ENCODE measurements around the gene FEM1A. TPM values are rescaled to one million over a fixed set of nuclear protein-coding genes. Genes with fewer than 3 reads are reported as not detected.
"Not testable (repeated sequence)": the region's sequence is repeated elsewhere in the genome, so short reads cannot be mapped to it uniquely, and the experiment has no call there.

The FEM1A gene
- total and polyA plus RNA-seq, 4 experiments from 2014 or later: 1.3 to 16.7 (median 9.9) TPM

- Mint-ChIP-seq H3K36me3 (peaks cover 11 to 19% of the 10 kb centered on the region in 2 donors), H3K27me3 (no peaks in the 10 kb centered on the region), H3K4me3 (no peak overlapping the region), H3K9me3 (no peaks in the 10 kb centered on the region), H3K27ac (no peak overlapping the region), H3K4me1 (peaks cover 6 to 7% (median 7%) of the 10 kb centered on the region in 4 donors)
- intact Hi-C loops (cut with micrococcal nuclease): no loop called here
- ChIA-PET CTCF (ENCODE audit: partially characterized antibody) (interaction anchor here (1.5 to 6.4 kb wide), 3 partner anchors 8 to 12 kb away, joined by 4 to 48 read pairs (median 5); partner anchors contain the start of gene FEM1A), POLR2A (ENCODE audit: partially characterized antibody) (interaction anchor here (1.2 kb wide), 1 partner anchor 10 kb away, joined by 4 read pairs; the partner anchor contains the start of gene FEM1A)
- Histone ChIP-seq H3K27me3 (ENCODE audit: insufficient read depth, low read length) (no peaks in the 10 kb centered on the region), H3K4me1 (ENCODE audit: insufficient read depth, low read length) (no peaks in the 10 kb centered on the region), H3K9me3 (ENCODE audit: control insufficient read depth in 1 of 2, low read length in 2 of 2) (no peaks in the 10 kb centered on the region), H3K36me3 (ENCODE audit: insufficient read depth, low read length) (peaks cover 8% of the 10 kb centered on the region), H3K4me3 (ENCODE audit: low read length in 2 of 2) (no peak overlapping the region), H3K27ac (ENCODE audit: low read depth, low read length) (no peak overlapping the region)
- DNase-seq: no peak
These were observed 9.6 kb downstream of the FEM1A start for GRCh38 chr19:4801085-4801619.

DNA sequence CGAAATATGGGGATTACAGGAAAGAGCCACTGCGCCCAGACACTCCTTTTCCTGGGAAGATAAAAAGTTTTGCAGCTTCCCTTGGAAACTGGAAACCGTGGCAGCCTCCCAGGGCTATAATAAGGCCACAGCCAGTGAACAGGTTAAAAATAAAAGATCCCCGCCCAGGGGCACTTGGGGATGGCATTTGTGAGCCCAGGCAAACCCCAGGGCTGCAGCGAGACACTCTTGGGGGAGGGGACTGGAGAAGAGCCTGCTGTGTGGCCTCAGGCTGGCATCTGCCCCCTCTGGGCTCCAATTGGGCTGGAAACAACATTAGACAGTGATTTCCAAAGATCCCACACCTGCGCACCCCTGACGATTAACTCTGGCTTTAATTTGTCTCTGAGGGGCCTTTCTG lies 11.2 kb downstream of the FEM1A start:
- intact Hi-C loops (cut with micrococcal nuclease): no loop called here
- ChIA-PET CTCF (ENCODE audit: partially characterized antibody) (interaction anchor here (1.3 to 12.3 kb wide), 2 partner anchors 49 to 69 kb away, joined by 3 to 396 read pairs; no protein-coding TSS in a partner anchor), POLR2A (ENCODE audit: partially characterized antibody) (no interaction called here)
- peaks cover 4 to 9% of the 10 kb centered on the region in 2 donors for H3K36me3 Mint-ChIP-seq
- Histone ChIP-seq H3K27ac (ENCODE audit: low read depth, low read length) (no peak overlapping the region), H3K27me3 (ENCODE audit: insufficient read depth, low read length) (no peaks in the 10 kb centered on the region), H3K4me1 (ENCODE audit: insufficient read depth, low read length) (no peaks in the 10 kb centered on the region), H3K4me3 (ENCODE audit: low read length in 2 of 2) (no peak overlapping the region), H3K9me3 (ENCODE audit: control insufficient read depth in 1 of 2, low read length in 2 of 2) (no peaks in the 10 kb centered on the region), H3K36me3 (ENCODE audit: insufficient read depth, low read length) (no peaks in the 10 kb centered on the region)
- no peak for DNase-seq
- H3K4me3 Mint-ChIP-seq: no peak overlapping the region
- H3K4me1 Mint-ChIP-seq: peaks cover 0 to 2% (median under 1%) of the 10 kb centered on the region in 4 donors
- H3K27ac Mint-ChIP-seq: no peak overlapping the region
- H3K9me3 Mint-ChIP-seq: no peaks in the 10 kb centered on the region
- no peaks in the 10 kb centered on the region for H3K27me3 Mint-ChIP-seq

GRCh38 chr19:4803736-4804695 lies 12.5 kb downstream of the FEM1A start:
- POLR2A ChIA-PET (ENCODE audit: partially characterized antibody): no interaction called here
- Mint-ChIP-seq H3K4me3 (peak overlapping the region in 1 of 8 donors; percentile 52), H3K4me1 (peaks cover 0 to 1% (median 0%) of the 10 kb centered on the region in 4 donors), H3K27ac (peak overlapping the region in 1 of 7 donors; percentile 75), H3K9me3 (no peaks in the 10 kb centered on the region), H3K36me3 (peaks cover 0 to 2% of the 10 kb centered on the region in 2 donors), H3K27me3 (no peaks in the 10 kb centered on the region)
- Histone ChIP-seq H3K9me3 (ENCODE audit: control insufficient read depth in 1 of 2, low read length in 2 of 2) (no peaks in the 10 kb centered on the region), H3K36me3 (ENCODE audit: insufficient read depth, low read length) (no peaks in the 10 kb centered on the region), H3K4me3 (ENCODE audit: low read length in 2 of 2) (no peak overlapping the region), H3K4me1 (ENCODE audit: insufficient read depth, low read length) (no peaks in the 10 kb centered on the region), H3K27ac (ENCODE audit: low read depth, low read length) (no peak overlapping the region), H3K27me3 (ENCODE audit: insufficient read depth, low read length) (no peaks in the 10 kb centered on the region)
- CTCF ChIA-PET (ENCODE audit: partially characterized antibody): interaction anchor here (1.1 to 12.3 kb wide), 5 partner anchors 10 to 108 kb away, joined by 3 to 396 read pairs (median 7); partner anchors contain the start of gene FEM1A
- DNase-seq: peak; percentile 46 to 60 (median 52)
- intact Hi-C loops (cut with micrococcal nuclease): loop anchor here (1.0 kb wide), 1 partner anchor 72 kb away; no protein-coding TSS in a partner anchor

DNA sequence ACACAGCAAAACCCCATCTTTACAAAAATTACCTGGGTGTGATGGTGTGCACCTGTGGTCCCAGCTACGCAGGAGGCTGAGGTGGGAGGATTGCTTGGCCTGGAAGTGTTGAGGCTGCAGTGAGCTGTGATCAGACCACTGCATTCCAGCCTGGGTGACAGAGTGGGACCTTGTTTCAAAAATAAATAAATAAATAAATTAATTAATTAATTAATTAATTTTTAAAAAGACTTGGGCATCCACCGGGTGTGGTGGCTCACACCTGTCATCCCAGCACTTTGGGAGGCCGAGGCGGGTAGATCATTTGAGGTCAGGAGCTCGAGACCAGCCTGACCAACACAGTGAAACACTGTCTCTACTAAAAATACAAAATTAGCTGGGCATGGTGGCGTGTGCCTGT lies 13.6 kb downstream of the FEM1A start:
- POLR2A ChIA-PET (ENCODE audit: partially characterized antibody): interaction anchor here (0.6 kb wide), 1 partner anchor 50 kb away, joined by 3 read pairs; no protein-coding TSS in a partner anchor
- intact Hi-C loops (cut with micrococcal nuclease): not testable (repeated sequence)

GRCh38 chr19:4806384-4806783 lies 14.8 kb downstream of the FEM1A start:
- no peaks in the 10 kb centered on the region for H3K9me3 ChIP-seq (ENCODE audit: control insufficient read depth in 1 of 2, low read length in 2 of 2)
- ChIA-PET CTCF (ENCODE audit: partially characterized antibody) (interaction anchor here (1.2 to 12.3 kb wide), 3 partner anchors 45 to 107 kb away, joined by 3 to 396 read pairs (median 4); no protein-coding TSS in a partner anchor), POLR2A (ENCODE audit: partially characterized antibody) (no interaction called here)
- H3K36me3 ChIP-seq (ENCODE audit: insufficient read depth, low read length): no peaks in the 10 kb centered on the region
- peak overlapping the region in 1 of 8 donors; percentile 42 for H3K4me3 Mint-ChIP-seq
- no peaks in the 10 kb centered on the region for H3K27me3 Mint-ChIP-seq
- DNase-seq: no peak
- no peak overlapping the region for H3K27ac Mint-ChIP-seq
- no peaks in the 10 kb centered on the region for H3K4me1 ChIP-seq (ENCODE audit: insufficient read depth, low read length)
- no peak overlapping the region for H3K4me3 ChIP-seq (ENCODE audit: low read length in 2 of 2)
- peaks cover 0 to 5% (median 4%) of the 10 kb centered on the region in 4 donors for H3K4me1 Mint-ChIP-seq
- H3K9me3 Mint-ChIP-seq: no peaks in the 10 kb centered on the region
- no peak overlapping the region for H3K27ac ChIP-seq (ENCODE audit: low read depth, low read length)
- intact Hi-C loops (cut with micrococcal nuclease): no loop called here
- no peaks in the 10 kb centered on the region for H3K36me3 Mint-ChIP-seq
- no peaks in the 10 kb centered on the region for H3K27me3 ChIP-seq (ENCODE audit: insufficient read depth, low read length)

More for the DNA sequence above, 13.6 kb downstream of the FEM1A start:
- H3K4me1 ChIP-seq (ENCODE audit: insufficient read depth, low read length); H3K9me3 Mint-ChIP-seq; H3K4me3 ChIP-seq (ENCODE audit: low read length in 2 of 2); H3K27ac ChIP-seq (ENCODE audit: low read depth, low read length); H3K4me3 Mint-ChIP-seq; H3K36me3 Mint-ChIP-seq; H3K4me1 Mint-ChIP-seq; H3K27me3 Mint-ChIP-seq; H3K27me3 ChIP-seq (ENCODE audit: insufficient read depth, low read length); DNase-seq; H3K36me3 ChIP-seq (ENCODE audit: insufficient read depth, low read length); H3K27ac Mint-ChIP-seq; H3K9me3 ChIP-seq (ENCODE audit: control insufficient read depth in 1 of 2, low read length in 2 of 2): not testable (repeated sequence)
- CTCF ChIA-PET (ENCODE audit: partially characterized antibody): interaction anchor here (0.7 to 12.3 kb wide), 11 partner anchors 8 to 162 kb away, joined by 3 to 396 read pairs (median 3); partner anchors contain the start of genes FEM1A and TICAM1

GRCh38 chr19:4807188-4807587 lies 15.7 kb downstream of the FEM1A start:
- intact Hi-C loops (cut with micrococcal nuclease): no loop called here
- no peak overlapping the region for H3K27ac ChIP-seq (ENCODE audit: low read depth, low read length)
- no peaks in the 10 kb centered on the region for H3K27me3 ChIP-seq (ENCODE audit: insufficient read depth, low read length)
- Mint-ChIP-seq H3K27me3 (no peaks in the 10 kb centered on the region), H3K27ac (no peak overlapping the region), H3K9me3 (no peaks in the 10 kb centered on the region), H3K36me3 (no peaks in the 10 kb centered on the region), H3K4me1 (peaks cover 0 to 11% (median 6%) of the 10 kb centered on the region in 4 donors), H3K4me3 (no peak overlapping the region)
- H3K36me3 ChIP-seq (ENCODE audit: insufficient read depth, low read length): no peaks in the 10 kb centered on the region
- no peaks in the 10 kb centered on the region for H3K9me3 ChIP-seq (ENCODE audit: control insufficient read depth in 1 of 2, low read length in 2 of 2)
- H3K4me1 ChIP-seq (ENCODE audit: insufficient read depth, low read length): no peaks in the 10 kb centered on the region
- ChIA-PET CTCF (ENCODE audit: partially characterized antibody) (interaction anchor here (1.6 to 12.3 kb wide), 3 partner anchors 9 to 106 kb away, joined by 4 to 396 read pairs (median 48); no protein-coding TSS in a partner anchor), POLR2A (ENCODE audit: partially characterized antibody) (no interaction called here)
- H3K4me3 ChIP-seq (ENCODE audit: low read length in 2 of 2): no peak overlapping the region
- no peak for DNase-seq
